HG03558 (cell line): ENCODE results near the gene ZSCAN20.

Experiments
- ATAC-seq: cut with Tn5 transposase; IDR thresholded peaks from one replicate; pipeline ENCODE4 v1.9.1; 2021; ENCODE audit warnings: moderate number of reproducible peaks; ENCODE audit not compliant: unreplicated experiment; ENCODE audit errors: extremely low read depth

The ZSCAN20 gene

GRCh38 chr1:33519240-33519884, 46.9 kb downstream of the ZSCAN20 start:
- no peak for ATAC-seq

- no peak for ATAC-seq
These were observed 52.1 kb downstream of the ZSCAN20 start for GRCh38 chr1:33524586-33524985.

DNA sequence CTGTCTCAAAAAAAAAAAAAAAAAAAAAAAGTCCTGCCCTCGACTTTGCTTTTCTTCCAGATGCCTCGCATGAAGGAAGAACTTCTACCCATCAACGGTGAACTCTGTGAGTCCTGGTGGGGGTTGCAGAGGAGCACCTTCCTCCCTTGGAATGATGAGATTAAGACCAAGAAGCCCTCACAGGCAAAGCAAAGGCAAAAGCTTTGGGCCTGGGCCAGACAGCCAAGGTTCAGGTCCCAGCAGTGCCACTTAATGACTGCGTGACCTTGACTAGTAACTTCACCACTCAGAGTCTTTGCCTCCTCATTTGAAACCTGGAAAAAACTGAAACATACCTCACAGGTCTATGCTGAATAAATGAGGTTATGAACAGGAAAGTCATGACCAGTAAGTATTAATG, 55.5 kb downstream of the ZSCAN20 start:
- ATAC-seq, result no peak

DNA sequence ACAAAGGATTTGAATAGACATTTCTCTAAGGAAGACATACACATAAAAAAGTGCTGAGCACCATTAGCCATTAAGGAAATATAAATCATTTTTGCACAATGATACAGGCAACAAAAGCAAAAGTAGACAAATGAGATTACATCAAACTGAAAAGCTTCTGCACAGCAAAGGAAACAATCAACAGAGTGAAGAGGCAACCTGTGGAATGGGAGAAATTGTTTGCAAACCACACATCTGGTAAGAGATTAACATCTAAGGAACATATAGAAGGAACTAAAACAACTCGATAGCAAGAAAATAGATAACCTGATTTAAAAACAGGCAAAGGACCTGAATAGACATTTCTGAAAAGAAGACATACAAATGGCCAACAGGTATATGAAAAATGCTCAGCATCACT, 57.5 kb downstream of the ZSCAN20 start:
- ATAC-seq, result no peak

GRCh38 chr1:33532250-33532649, 59.8 kb downstream of the ZSCAN20 start:
- no peak for ATAC-seq

DNA sequence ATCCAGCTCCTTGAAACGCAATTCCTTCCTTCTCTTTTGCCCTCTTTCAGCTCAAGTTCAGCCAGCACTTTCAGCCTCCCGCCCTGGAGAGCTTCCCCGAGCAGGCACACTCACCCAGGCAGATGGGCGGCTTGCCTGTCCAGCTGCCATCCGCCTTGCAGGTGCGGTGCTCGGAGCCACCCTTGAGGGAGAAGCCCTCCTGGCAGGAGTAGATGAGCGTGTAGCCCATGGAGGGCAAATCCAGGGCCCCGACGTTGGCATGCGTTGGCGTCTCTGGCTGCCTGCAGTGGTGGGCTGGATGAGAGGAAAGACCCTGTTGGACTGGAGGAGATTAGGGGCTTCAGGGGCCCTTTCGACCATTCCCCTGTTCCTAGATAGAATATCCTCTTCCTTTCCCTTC, 60.5 kb downstream of the ZSCAN20 start:
- no peak for ATAC-seq

DNA sequence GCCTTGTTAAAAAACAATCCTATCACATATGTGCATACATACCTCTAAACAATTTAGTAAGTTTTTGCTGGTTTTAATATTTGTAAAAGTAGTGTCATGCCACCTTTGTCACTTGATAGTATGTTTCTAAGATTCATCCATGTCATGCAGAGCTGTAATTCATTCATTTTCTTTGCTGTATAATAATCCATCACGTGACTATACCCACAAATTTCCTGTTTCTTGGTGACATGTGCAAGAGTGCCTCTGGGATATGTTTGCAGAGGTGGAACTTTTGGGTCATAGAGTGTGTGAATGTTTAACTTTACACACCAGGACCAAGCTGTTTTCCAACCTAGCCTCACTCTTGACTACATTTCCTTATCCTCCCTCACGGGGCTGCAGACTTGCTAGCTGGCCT, 62.9 kb downstream of the ZSCAN20 start:
- no peak for ATAC-seq

DNA sequence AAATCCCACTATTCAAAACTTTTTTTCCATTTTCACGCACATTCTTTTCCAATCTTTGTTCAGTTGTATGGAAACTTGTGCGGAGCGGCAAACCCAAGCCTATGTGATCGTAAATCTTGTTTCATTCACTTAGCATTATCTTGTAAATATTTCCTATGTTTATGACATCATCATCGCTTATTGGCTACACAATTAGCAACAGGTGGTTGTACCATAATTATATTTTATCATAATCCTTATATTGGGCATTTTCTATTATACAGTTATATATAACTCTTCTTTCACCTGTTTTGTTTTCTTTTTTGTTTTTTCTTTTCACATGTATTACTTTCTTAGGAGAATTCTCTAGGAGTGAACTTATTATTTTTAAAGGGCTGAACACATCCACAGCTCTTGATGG, 65.4 kb downstream of the ZSCAN20 start:
- no peak for ATAC-seq

GRCh38 chr1:33541966-33542365, 69.5 kb downstream of the ZSCAN20 start:
- ATAC-seq, result no peak
